Lower leg skin (tissue), 4 donors: ENCODE measurements around the gene SLC17A9. TPM values are rescaled to one million over a fixed set of nuclear protein-coding genes. Genes with fewer than 3 reads are reported as not detected.

Experiments used
- DNase-seq, 2 donors: peaks; one replicate each; pipeline ENCODE4 v3.0.0-alpha.2; 2019; ENCODE audit warnings: low spot score in 2 of 2
- H3K4me3 ChIP-seq: fragments of 200-600 bp; sonication (generic); 2 replicates; pipeline ENCODE4 v1.5.1; 2017; ENCODE audit warnings: mild to moderate bottlenecking, low read depth; ENCODE audit not compliant: poor library complexity, severe bottlenecking
- POLR2A ChIP-seq, 2 donors: fragments of 450-650 bp; IDR thresholded peaks; one replicate each; pipeline ENCODE4 v1.6.1; 2016 to 2017; ENCODE audit warnings: antibody characterized with exemption in 2 of 2, mild to moderate bottlenecking in 1 of 2, moderate library complexity in 1 of 2
- WGBS, 2 donors: methylation state at CpG; one replicate each; pipeline ENCODE4 v1.1.5; 2018; 5-methylcytosine and 5-hydroxymethylcytosine counted together
- intact Hi-C: fragments of 100-400 bp; cut with DNase I; formaldehyde crosslinking; loops from one replicate; pipeline ENCODE4 v1.15.0; 2023; ENCODE audit warnings: low total_unique reads
- total RNA-seq, 4 donors: library from RNA; depleted of rRNA; stranded (reverse); fragments of >200 nt; gene quantifications; one replicate each; pipeline ENCODE4 v1.1.0, GENCODE V29; 2016
- TF ChIP-seq, protein P1 (sequence below), 3 donors: fragments of 450-650 bp; IDR thresholded peaks; one replicate each; pipeline ENCODE4 v1.5.1; 2016; ENCODE audit warnings: antibody characterized with exemption in 3 of 3, mild to moderate bottlenecking in 3 of 3, moderate library complexity in 2 of 3

Gene SLC17A9
- total RNA-seq, 4 donors from 2014 or later, result 0.46 to 1.1 (median 0.73) TPM

DNA sequence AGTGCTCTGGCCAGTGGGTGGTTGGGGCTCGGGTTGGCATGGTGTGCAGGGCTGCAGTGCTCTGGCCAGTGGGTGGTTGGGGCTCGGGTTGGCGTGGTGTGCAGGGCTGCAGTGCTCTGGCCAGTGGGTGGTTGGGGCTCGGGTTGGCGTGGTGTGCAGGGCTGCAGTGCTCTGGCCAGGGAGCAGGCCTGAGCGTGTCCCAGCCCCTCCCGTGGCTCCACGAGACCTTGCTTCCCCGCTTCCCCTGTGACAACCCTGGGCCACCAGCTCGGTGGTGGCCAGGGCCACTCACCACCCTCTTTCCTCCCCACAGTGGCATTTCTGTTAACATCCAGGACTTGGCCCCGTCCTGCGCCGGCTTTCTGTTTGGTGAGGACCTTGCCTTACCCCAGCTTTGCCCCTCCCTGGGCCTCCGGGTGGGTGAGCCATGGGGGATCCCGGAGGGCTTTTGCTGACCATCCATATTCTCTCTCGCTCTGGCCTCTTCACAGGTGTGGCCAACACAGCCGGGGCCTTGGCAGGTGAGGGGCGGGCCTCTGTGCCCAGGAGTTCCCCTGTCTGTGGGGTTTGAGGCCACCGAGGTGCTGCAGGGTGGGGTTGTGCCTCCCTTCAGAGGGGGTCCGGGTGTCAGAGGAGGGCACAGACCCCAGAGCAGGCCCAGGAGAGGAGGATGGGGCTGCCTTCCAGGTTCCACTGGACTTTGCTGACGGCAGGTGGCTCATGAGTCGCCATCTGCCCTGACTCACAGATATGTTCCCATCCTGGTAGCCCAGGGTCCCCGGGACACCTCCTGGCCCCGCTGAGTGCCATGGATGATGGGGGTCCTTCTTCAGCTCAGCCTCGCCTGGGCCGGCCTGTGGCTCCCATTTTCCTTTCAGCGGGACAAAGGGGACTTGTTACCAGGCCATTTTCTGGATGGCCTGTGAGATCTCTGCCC lies 14.0 kb downstream of the SLC17A9 start:
- TF ChIP-seq, protein P1, sequence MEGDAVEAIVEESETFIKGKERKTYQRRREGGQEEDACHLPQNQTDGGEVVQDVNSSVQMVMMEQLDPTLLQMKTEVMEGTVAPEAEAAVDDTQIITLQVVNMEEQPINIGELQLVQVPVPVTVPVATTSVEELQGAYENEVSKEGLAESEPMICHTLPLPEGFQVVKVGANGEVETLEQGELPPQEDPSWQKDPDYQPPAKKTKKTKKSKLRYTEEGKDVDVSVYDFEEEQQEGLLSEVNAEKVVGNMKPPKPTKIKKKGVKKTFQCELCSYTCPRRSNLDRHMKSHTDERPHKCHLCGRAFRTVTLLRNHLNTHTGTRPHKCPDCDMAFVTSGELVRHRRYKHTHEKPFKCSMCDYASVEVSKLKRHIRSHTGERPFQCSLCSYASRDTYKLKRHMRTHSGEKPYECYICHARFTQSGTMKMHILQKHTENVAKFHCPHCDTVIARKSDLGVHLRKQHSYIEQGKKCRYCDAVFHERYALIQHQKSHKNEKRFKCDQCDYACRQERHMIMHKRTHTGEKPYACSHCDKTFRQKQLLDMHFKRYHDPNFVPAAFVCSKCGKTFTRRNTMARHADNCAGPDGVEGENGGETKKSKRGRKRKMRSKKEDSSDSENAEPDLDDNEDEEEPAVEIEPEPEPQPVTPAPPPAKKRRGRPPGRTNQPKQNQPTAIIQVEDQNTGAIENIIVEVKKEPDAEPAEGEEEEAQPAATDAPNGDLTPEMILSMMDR (IDR thresholded peaks at IDR 0.05), result no peak
- TF ChIP-seq POLR2A (IDR thresholded peaks at IDR 0.05), result no peak
- WGBS, 2 donors, result 94% methylated on average over 12 to 22 of the region's 27 CpGs
- DNase-seq, result no peak
- intact Hi-C loops, result no loop called here
- no peak overlapping the region for H3K4me3 ChIP-seq

DNA sequence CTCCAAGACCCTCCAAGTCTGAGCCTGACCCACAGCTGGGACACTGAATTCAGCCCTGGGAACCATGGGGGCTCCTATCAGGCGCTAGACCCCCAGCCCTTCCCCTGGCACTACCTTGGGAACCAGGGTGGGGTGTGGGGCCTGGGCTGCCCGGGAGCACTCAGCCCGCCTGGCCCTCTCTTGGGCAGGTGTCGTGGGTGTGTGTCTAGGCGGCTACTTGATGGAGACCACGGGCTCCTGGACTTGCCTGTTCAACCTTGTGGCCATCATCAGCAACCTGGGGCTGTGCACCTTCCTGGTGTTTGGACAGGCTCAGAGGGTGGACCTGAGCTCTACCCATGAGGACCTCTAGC lies 14.6 kb downstream of the SLC17A9 start:
- no peak for DNase-seq
- WGBS, 2 donors, result 88 to 95% methylated on average over 6 of the region's 6 CpGs
- TF ChIP-seq, protein P1 (IDR thresholded peaks at IDR 0.05), result no peak
- TF ChIP-seq POLR2A (IDR thresholded peaks at IDR 0.05), result no peak
- no peak overlapping the region for H3K4me3 ChIP-seq
- intact Hi-C loops, result no loop called here

DNA sequence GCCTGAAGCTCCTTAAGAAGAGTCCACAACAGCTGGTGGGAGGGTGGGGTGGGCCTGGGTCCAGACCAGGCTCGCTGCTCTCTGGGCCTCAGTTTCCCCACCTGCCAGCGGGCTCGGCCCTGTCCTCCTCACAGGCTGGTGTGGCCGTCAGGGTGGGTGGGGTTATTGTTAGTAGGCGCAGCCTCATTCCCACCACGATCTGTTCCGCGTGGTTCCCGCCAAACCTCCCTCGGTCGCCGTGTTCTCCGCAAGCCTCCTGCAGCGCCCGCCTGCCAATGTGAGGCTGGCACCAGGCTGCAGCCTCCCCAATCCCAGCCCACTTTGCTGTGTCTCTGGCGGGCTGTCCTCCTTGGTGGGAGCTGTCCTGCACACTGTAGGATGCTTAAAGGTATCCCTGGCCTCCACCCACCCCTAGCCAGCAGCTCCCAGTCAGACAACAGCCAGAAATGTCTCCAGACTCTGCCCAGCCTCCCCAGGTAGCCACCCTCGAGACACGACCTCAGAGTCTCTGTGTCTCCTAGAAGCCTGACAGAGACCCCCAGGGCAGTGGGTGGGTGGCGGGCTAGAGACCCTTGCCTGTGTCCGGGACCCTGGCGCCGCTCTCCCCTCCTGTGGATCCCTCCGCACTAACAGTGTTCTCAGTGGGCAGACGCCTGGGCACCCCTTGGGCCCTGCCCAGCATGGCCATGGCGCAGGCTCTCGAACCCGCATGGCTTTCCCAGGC lies 15.3 kb downstream of the SLC17A9 start:
- TF ChIP-seq POLR2A (IDR thresholded peaks at IDR 0.05), result no peak
- TF ChIP-seq, protein P1 (IDR thresholded peaks at IDR 0.05), result no peak
- intact Hi-C loops, result no loop called here
- WGBS, 2 donors, result 89 to 93% methylated on average over 24 to 26 of the region's 27 CpGs
- no peak overlapping the region for H3K4me3 ChIP-seq
- no peak for DNase-seq

DNA sequence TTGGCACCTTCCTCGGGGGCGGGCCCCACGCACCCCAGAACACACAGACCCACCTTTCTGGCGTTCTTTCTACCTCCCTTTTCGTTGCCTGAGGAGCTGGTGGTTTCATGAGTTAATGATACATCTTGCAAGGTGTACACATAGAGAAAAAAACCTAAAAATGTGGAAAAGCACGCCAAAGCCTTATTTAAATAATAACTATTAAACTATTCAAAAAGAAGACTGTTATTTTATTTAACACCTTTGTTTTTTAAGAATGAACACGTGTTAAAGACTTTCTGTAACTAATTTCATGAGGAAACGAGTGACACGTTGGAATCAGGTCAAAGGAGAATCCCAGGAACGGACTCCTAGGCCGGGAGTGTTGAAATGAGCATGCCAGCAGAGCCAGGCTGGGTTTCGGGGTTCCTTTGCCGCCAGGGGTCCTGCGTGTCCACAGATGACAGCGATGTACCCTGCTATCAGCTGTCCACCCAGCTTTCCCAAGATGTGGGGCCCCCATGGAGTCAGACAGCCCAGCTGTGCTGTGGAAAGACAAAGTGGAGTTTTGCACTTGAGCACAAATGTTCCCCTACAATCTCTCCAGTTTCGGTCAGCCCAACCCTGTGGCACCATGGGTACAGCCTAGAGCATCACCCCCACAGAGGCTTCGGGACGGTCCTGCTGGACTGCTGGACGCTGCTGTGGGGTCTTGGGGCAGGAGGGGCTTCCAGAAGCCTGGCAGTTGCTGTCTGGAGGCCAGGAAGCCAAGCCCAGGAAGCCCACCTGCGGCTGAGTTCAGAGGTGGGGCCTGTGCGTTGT lies 16.1 kb downstream of the SLC17A9 start:
- intact Hi-C loops, result no loop called here
- no peak overlapping the region for H3K4me3 ChIP-seq
- no peak for TF ChIP-seq POLR2A (IDR thresholded peaks at IDR 0.05)
- TF ChIP-seq, protein P1 (IDR thresholded peaks at IDR 0.05), result no peak
- WGBS, 2 donors, result 69 to 71% methylated on average over 21 of the region's 21 CpGs
- no peak for DNase-seq

- intact Hi-C loops, result no loop called here
- DNase-seq, result no peak
- no peak for TF ChIP-seq POLR2A (IDR thresholded peaks at IDR 0.05)
- TF ChIP-seq, protein P1 (IDR thresholded peaks at IDR 0.05), result no peak
- 54 to 62% methylated on average over 16 of the region's 16 CpGs for WGBS, 2 donors
- no peak overlapping the region for H3K4me3 ChIP-seq
Measured at GRCh38 chr20:62969179-62969760, 16.8 kb downstream of the SLC17A9 start.
